ENCODE measurements around the gene SNRNP70. TPM values are rescaled to one million over a fixed set of nuclear protein-coding genes. Genes with fewer than 3 reads are reported as not detected.
A peak's percentile ranks its signal among the peaks of the same experiment; 100 is the strongest.

The SNRNP70 gene
- total and polyA plus RNA-seq, 2 of the 13 experiments (the other 11 are each of a cell fraction or from before 2014, with no cell fraction given): 150 to 210 TPM

DNA sequence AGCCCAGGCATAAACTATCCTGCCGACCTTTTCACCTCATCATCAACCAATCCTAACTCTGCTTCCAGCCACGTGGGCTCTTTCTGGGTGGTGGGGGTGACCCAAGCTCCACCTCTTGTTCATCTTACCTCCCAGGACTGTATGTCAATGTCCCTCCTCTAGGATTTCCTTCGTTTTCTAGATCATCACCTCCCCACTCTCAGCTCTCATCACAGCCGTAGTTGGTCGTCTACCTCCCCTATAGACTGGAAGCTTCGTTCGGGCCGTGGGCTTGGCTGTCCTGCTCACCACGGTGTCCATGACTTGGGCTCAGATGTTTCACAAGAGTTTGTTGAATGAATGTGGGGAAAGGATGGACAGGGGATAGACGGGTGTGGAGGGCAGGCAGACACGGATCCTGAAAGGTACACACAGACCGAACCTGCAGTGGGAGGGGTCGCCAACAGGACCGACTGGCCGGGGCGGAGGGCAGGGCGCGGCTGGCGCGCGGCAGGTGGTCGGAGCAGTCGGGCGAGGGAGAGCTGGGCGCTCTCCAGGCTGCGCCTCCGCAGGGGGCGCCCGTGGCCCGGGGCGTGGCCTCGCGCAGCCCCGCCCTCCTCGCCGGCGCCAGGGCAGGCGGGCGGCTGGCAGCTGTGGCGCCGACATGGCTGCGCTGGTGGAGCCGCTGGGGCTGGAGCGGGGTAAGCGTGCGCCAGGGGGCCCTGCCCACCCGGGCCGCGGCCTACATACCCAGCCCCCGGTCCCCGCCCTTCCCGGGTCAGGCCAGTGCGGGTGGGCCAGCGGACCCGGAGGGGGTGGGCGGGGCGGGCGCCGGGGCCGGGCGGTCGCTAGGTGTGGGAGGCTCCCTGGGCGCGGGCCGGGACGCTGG is 28.7 kb downstream of the SNRNP70 start, which contains the start of gene LIN7B:
Gene LIN7B, plus strand, starts transcription at position 609 of the 868 bp plus-strand sequence. Its CDS starts 35 bp downstream, at position 644.
- peak within 1 kb of the TSS; percentile 71 to 85 (median 78) for H3K4me3 ChIP-seq (replicated peaks in 1 of 3; ENCODE audit: insufficient read depth in 1 of 3, low read depth in 2 of 3, low read length in 3 of 3)
- WGBS (ENCODE audit: low lambda C conversion rate): 1% methylated on average over 14 of the region's 66 CpGs
- ChIA-PET CTCF (ENCODE audit: low intra/inter-chr PET ratio, low total read pairs) (no interaction called here), POLR2A (interaction anchor here (0.7 to 2.2 kb wide), 11 partner anchors 8 to 339 kb away, joined by 3 to 14 read pairs (median 4); partner anchors contain the start of genes ALDH16A1, GYS1, HRC and RUVBL2)
- H3K36me3 ChIP-seq (replicated peaks in 1 of 2; ENCODE audit: control insufficient read depth in 1 of 2, insufficient read depth in 2 of 2, low read length in 2 of 2): peaks cover 0 to 3% of the 10 kb centered on the region in 2 experiments; a peak in 3 of 5 replicates
- DNase-seq (ENCODE audit: low spot score): peak; percentile 67
- intact Hi-C loops (cut with micrococcal nuclease; ENCODE audit: unreplicated experiment): no loop called here
- BruUV-seq (replicated peaks): no TSS peak
- no peaks in the 10 kb centered on the region for H3K27me3 ChIP-seq (ENCODE audit: control insufficient read depth in 1 of 2, insufficient read depth in 2 of 2, low read length in 2 of 2)
- peak; percentile 74 for ATAC-seq
- H3K4me2 ChIP-seq (ENCODE audit: low read depth, low read length): peak within 1 kb of the TSS; percentile 91
- peak within 1 kb of the TSS; percentile 82 for H2AFZ ChIP-seq (ENCODE audit: low read length)
- peak; percentile 66 for FAIRE-seq
- no peaks in the 10 kb centered on the region for H3K9me3 ChIP-seq (ENCODE audit: low read length)
- no peaks in the 10 kb centered on the region for H4K20me1 ChIP-seq (ENCODE audit: insufficient read depth, low read length)
- H3K79me2 ChIP-seq (ENCODE audit: insufficient read depth, low read length): peaks cover 4% of the 10 kb centered on the region
- H3K4me1 ChIP-seq (ENCODE audit: insufficient read depth, low read length): peaks cover 51% of the 10 kb centered on the region
- H3K9ac ChIP-seq (ENCODE audit: insufficient read depth, low read depth, low read length): peak within 1 kb of the TSS; percentile 74
- peak within 1 kb of the TSS; percentile 72 for H3K27ac ChIP-seq (ENCODE audit: extremely low read length, insufficient read depth, low read length)
- in situ Hi-C loops (cut with HindIII; ENCODE audit: extremely low pct_ligation_motif_present, low pct_unique_long_range_greater_than_20kb): no loop called here
- TF ChIP-seq ATRX (CRISPR knock-in tag; IDR thresholded peaks at IDR 0.05; ENCODE audit: borderline replicate concordance) (no peak), SMAD9 (CRISPR knock-in tag; IDR thresholded peaks at IDR 0.05) (peak; percentile 81; the same call in 1 of the 2 replicates), NFIC (IDR thresholded peaks at IDR 0.05; ENCODE audit: low read length) (no peak), PITX1 (CRISPR knock-in tag; IDR thresholded peaks at IDR 0.05) (no peak), SALL2 (CRISPR knock-in tag; IDR thresholded peaks at IDR 0.05) (no peak; the same call in 1 of the 2 replicates), RNF2 (conservative IDR thresholded peaks at IDR 0.05; ENCODE audit: low read depth) (peak; percentile 97), RORA (CRISPR knock-in tag; IDR thresholded peaks at IDR 0.05) (no peak)
- TF ChIP-seq, protein P1, sequence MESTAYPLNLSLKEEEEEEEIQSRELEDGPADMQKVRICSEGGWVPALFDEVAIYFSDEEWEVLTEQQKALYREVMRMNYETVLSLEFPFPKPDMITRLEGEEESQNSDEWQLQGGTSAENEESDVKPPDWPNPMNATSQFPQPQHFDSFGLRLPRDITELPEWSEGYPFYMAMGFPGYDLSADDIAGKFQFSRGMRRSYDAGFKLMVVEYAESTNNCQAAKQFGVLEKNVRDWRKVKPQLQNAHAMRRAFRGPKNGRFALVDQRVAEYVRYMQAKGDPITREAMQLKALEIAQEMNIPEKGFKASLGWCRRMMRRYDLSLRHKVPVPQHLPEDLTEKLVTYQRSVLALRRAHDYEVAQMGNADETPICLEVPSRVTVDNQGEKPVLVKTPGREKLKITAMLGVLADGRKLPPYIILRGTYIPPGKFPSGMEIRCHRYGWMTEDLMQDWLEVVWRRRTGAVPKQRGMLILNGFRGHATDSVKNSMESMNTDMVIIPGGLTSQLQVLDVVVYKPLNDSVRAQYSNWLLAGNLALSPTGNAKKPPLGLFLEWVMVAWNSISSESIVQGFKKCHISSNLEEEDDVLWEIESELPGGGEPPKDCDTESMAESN (CRISPR knock-in tag; conservative IDR thresholded peaks at IDR 0.05): peak; percentile 85
- TF ChIP-seq, protein P2, sequence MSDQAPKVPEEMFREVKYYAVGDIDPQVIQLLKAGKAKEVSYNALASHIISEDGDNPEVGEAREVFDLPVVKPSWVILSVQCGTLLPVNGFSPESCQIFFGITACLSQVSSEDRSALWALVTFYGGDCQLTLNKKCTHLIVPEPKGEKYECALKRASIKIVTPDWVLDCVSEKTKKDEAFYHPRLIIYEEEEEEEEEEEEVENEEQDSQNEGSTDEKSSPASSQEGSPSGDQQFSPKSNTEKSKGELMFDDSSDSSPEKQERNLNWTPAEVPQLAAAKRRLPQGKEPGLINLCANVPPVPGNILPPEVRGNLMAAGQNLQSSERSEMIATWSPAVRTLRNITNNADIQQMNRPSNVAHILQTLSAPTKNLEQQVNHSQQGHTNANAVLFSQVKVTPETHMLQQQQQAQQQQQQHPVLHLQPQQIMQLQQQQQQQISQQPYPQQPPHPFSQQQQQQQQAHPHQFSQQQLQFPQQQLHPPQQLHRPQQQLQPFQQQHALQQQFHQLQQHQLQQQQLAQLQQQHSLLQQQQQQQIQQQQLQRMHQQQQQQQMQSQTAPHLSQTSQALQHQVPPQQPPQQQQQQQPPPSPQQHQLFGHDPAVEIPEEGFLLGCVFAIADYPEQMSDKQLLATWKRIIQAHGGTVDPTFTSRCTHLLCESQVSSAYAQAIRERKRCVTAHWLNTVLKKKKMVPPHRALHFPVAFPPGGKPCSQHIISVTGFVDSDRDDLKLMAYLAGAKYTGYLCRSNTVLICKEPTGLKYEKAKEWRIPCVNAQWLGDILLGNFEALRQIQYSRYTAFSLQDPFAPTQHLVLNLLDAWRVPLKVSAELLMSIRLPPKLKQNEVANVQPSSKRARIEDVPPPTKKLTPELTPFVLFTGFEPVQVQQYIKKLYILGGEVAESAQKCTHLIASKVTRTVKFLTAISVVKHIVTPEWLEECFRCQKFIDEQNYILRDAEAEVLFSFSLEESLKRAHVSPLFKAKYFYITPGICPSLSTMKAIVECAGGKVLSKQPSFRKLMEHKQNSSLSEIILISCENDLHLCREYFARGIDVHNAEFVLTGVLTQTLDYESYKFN (CRISPR knock-in tag; conservative IDR thresholded peaks at IDR 0.05): peak; percentile 31; the same call in 1 of the 2 replicates
- TF ChIP-seq, protein P3, sequence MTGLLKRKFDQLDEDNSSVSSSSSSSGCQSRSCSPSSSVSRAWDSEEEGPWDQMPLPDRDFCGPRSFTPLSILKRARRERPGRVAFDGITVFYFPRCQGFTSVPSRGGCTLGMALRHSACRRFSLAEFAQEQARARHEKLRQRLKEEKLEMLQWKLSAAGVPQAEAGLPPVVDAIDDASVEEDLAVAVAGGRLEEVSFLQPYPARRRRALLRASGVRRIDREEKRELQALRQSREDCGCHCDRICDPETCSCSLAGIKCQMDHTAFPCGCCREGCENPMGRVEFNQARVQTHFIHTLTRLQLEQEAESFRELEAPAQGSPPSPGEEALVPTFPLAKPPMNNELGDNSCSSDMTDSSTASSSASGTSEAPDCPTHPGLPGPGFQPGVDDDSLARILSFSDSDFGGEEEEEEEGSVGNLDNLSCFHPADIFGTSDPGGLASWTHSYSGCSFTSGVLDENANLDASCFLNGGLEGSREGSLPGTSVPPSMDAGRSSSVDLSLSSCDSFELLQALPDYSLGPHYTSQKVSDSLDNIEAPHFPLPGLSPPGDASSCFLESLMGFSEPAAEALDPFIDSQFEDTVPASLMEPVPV (CRISPR knock-in tag; IDR thresholded peaks at IDR 0.05): 0 out of 2 replicates have a peak, but pooled peaks have one; percentile 21
- TF ChIP-seq, protein P4, sequence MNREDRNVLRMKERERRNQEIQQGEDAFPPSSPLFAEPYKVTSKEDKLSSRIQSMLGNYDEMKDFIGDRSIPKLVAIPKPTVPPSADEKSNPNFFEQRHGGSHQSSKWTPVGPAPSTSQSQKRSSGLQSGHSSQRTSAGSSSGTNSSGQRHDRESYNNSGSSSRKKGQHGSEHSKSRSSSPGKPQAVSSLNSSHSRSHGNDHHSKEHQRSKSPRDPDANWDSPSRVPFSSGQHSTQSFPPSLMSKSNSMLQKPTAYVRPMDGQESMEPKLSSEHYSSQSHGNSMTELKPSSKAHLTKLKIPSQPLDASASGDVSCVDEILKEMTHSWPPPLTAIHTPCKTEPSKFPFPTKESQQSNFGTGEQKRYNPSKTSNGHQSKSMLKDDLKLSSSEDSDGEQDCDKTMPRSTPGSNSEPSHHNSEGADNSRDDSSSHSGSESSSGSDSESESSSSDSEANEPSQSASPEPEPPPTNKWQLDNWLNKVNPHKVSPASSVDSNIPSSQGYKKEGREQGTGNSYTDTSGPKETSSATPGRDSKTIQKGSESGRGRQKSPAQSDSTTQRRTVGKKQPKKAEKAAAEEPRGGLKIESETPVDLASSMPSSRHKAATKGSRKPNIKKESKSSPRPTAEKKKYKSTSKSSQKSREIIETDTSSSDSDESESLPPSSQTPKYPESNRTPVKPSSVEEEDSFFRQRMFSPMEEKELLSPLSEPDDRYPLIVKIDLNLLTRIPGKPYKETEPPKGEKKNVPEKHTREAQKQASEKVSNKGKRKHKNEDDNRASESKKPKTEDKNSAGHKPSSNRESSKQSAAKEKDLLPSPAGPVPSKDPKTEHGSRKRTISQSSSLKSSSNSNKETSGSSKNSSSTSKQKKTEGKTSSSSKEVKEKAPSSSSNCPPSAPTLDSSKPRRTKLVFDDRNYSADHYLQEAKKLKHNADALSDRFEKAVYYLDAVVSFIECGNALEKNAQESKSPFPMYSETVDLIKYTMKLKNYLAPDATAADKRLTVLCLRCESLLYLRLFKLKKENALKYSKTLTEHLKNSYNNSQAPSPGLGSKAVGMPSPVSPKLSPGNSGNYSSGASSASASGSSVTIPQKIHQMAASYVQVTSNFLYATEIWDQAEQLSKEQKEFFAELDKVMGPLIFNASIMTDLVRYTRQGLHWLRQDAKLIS (CRISPR knock-in tag; IDR thresholded peaks at IDR 0.05): no peak
